ENCODE results near the gene STUB1. TPM values are rescaled to one million over a fixed set of nuclear protein-coding genes. Genes with fewer than 3 reads are reported as not detected.

STUB1 gene
- total RNA-seq, 3 donors from 2014 or later: 127 to 184 (median 175) TPM

DNA sequence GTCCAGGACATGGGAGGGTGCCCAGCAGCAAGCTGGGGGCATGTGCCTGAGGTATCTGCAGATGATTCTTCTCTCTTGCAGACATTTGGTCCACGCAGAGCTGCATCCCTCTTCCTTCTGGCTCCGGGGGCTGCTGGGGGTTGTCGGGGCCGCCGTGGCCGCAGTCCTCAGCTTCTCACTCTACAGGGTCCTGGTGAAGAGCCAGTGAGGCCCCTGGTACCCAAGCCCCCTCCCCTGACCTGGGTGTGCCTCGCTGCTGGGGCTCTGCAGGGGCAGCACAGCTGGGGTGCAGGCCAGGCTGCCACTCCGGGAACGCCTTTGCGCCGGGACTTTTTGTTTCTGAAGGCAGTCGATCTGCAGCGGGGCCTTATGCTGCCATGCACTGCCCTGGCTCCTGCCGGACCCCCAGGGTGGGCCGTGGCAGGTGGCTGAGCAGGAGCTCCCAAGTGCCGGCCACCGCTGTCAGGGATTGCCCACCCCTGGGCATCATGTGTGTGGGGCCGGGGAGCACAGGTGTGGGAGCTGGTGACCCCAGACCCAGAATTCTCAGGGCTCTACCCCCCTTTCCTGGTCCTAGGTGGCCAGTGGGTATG, 6.7 kb upstream of the STUB1 start:
- no peak for TF ChIP-seq POLR2A (IDR thresholded peaks at IDR 0.05)
- TF ChIP-seq, protein P1, sequence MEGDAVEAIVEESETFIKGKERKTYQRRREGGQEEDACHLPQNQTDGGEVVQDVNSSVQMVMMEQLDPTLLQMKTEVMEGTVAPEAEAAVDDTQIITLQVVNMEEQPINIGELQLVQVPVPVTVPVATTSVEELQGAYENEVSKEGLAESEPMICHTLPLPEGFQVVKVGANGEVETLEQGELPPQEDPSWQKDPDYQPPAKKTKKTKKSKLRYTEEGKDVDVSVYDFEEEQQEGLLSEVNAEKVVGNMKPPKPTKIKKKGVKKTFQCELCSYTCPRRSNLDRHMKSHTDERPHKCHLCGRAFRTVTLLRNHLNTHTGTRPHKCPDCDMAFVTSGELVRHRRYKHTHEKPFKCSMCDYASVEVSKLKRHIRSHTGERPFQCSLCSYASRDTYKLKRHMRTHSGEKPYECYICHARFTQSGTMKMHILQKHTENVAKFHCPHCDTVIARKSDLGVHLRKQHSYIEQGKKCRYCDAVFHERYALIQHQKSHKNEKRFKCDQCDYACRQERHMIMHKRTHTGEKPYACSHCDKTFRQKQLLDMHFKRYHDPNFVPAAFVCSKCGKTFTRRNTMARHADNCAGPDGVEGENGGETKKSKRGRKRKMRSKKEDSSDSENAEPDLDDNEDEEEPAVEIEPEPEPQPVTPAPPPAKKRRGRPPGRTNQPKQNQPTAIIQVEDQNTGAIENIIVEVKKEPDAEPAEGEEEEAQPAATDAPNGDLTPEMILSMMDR (IDR thresholded peaks at IDR 0.05): no peak
- no peak for TF ChIP-seq POLR2AphosphoS5 (IDR thresholded peaks at IDR 0.05)
- peaks cover 10% of the 10 kb centered on the region for H3K36me3 ChIP-seq

DNA sequence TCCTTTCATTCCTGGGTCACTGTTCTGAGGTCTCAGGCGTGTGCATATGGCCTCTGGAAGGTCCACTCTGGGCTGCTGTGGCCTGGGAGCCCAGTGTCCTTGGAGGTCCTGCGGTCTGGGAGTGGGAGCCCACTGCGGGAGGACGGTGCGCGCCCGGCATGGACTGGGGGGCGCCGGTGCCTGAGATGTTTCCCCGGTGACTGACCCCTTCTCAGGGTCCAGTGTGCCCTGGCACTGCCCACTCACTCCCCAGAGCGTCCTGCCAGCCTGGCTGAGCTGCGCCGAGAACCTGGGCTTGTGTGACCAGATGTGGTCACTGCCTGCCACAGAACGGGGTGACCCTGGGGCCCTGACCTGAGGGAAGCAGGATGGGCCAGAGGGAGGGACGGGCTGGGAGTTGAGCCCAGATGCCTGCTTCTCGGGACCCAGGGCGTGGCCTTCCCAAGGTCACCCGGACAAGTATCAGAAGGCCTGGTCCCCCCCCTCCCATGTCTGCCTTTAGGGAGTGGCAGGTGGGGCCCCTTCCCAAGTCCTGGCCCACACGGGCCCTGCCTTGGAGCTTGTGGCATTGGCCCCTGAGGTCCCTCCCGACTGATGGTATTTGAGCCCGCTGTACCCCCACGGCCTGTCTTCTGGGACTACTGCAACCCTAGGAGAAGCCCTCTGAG, 5.9 kb upstream of the STUB1 start:
- H3K27ac ChIP-seq: no peak overlapping the region
- peaks cover 10% of the 10 kb centered on the region for H3K36me3 ChIP-seq
- H3K4me1 ChIP-seq: peaks cover 0 to 9% of the 10 kb centered on the region in 2 donors
- DNase-seq (ENCODE audit: low spot score in 2 of 2): no peak
- H3K27me3 ChIP-seq: no peaks in the 10 kb centered on the region
- TF ChIP-seq POLR2AphosphoS5 (IDR thresholded peaks at IDR 0.05) (no peak), POLR2A (IDR thresholded peaks at IDR 0.05) (no peak)
- TF ChIP-seq, protein P1 (IDR thresholded peaks at IDR 0.05): no peak
- no peaks in the 10 kb centered on the region for H3K9me3 ChIP-seq
- H3K4me3 ChIP-seq: no peak overlapping the region
- intact Hi-C loops (cut with DNase I; ENCODE audit: low total_unique reads): no loop called here

More for the DNA sequence above, 6.7 kb upstream of the STUB1 start:
- Histone ChIP-seq H3K4me3 (no peak overlapping the region), H3K27me3 (no peaks in the 10 kb centered on the region), H3K4me1 (peaks cover 0 to 5% of the 10 kb centered on the region in 2 donors), H3K9me3 (no peaks in the 10 kb centered on the region), H3K27ac (no peak overlapping the region)
- DNase-seq (ENCODE audit: low spot score in 2 of 2): no peak
- intact Hi-C loops (cut with DNase I; ENCODE audit: low total_unique reads): no loop called here

DNA sequence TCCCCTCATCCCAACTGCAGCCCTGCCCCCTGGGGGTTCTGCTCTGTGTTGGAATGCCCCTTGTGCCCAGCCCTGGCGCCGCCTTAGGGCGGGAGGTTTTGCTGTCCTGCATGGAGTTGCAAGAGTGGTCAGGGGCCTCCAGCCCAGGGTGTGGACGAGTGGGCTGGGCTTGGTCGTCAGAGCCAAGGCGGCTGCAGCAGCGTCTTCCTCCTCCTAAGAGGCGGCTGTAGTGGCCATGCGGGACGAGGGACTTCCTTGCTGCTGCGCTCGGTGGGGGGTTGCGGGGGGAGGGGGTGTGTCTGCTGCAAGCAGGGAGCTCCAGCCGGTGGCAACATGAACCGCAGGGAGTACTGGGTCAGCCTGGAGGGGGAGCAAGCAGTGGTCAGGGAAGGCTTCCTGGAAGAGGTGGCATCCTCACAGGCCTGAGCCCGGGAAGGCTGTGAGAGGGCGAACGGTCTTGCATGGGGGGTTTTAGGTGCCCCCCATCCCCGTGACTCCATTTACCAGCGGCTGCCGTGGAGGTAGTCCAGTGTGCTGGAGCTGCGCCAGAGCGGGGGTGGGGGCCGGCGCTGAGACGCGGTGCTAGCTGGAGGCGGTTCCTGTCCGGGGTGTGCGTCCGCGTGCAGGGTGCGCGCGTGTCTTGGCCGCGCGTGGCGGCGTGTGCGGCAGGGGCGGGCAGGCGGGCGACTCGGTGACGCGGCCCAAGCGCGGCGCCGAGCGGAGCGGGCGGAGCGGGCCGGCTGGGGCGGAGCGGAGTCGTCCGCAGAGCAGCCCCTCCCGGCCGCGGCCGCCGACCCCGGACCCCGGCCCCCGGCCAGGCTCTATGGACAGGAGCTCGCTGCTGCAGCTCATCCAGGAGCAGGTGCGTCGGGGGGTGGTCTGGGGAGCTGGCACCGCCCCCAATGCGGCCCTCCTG, 5.0 kb upstream of the STUB1 start, which contains the start of gene RHBDL1:
TSS of gene RHBDL1 (plus strand) at position 704 of the 916 bp plus-strand sequence. CDS start at position 824, 120 bp downstream.
- no peak for DNase-seq (ENCODE audit: low spot score in 2 of 2)
- H3K36me3 ChIP-seq: peaks cover 7% of the 10 kb centered on the region
- no peak for TF ChIP-seq POLR2AphosphoS5 (IDR thresholded peaks at IDR 0.05)
- TF ChIP-seq POLR2A (IDR thresholded peaks at IDR 0.05): no peak
- TF ChIP-seq, protein P1 (IDR thresholded peaks at IDR 0.05): no peak
- intact Hi-C loops (cut with DNase I; ENCODE audit: low total_unique reads): no loop called here
- H3K27me3 ChIP-seq: no peaks in the 10 kb centered on the region
- peaks cover 0 to 9% of the 10 kb centered on the region in 2 donors for H3K4me1 ChIP-seq
- H3K27ac ChIP-seq: peak within 1 kb of the TSS in 1 of 2 donors; percentile 7
- peak within 1 kb of the TSS; percentile 25 to 67 (median 33) for H3K4me3 ChIP-seq
- H3K9me3 ChIP-seq: no peaks in the 10 kb centered on the region

DNA sequence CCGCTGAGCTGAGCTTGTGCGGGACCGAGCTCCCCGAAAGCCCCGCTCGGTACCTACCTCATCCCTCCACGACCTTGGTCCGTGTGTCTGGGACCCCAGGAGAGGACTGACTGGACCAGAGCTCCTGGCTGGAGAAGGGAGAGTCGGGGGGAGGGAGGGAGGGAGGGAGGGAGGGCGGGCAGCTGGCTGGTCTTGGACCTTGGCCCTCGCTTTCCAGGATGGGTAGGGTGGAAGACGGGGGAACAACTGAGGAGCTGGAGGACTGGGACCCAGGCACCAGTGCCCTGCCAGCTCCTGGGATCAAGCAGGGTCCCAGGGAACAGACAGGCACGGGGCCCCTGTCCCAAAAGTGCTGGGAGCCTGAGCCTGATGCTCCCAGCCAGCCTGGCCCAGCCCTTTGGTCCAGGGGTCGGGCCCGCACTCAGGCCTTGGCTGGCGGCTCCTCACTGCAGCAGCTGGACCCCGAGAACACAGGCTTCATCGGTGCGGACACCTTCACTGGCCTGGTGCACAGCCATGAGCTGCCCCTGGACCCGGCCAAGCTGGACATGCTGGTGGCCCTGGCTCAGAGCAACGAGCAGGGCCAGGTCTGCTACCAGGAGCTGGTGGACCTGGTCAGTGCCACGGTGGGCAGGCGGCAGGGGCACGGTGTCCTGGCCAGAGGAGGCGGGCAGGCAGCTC, 4.2 kb upstream of the STUB1 start:
- Histone ChIP-seq H3K4me3 (peak overlapping the region; percentile 25 to 67 (median 33)), H3K4me1 (peaks cover 2 to 11% of the 10 kb centered on the region in 2 donors), H3K36me3 (peaks cover 6% of the 10 kb centered on the region), H3K9me3 (no peaks in the 10 kb centered on the region), H3K27me3 (no peaks in the 10 kb centered on the region), H3K27ac (peak overlapping the region in 1 of 2 donors; percentile 7)
- no peak for DNase-seq (ENCODE audit: low spot score in 2 of 2)
- intact Hi-C loops (cut with DNase I; ENCODE audit: low total_unique reads): no loop called here
- TF ChIP-seq POLR2AphosphoS5 (IDR thresholded peaks at IDR 0.05) (no peak), POLR2A (IDR thresholded peaks at IDR 0.05) (no peak)
- TF ChIP-seq, protein P1 (IDR thresholded peaks at IDR 0.05): no peak
